Liver (tissue), 9 donors: ENCODE results near the gene WRAP73. TPM values are rescaled to one million over a fixed set of nuclear protein-coding genes. Genes with fewer than 3 reads are reported as not detected.

Experiments
- DNase-seq: peaks from one replicate; pipeline ENCODE4 v3.0.0-alpha.2; 2017; ENCODE audit warnings: low spot score
- H3K27ac ChIP-seq, 2 donors: one replicate each; pipeline ENCODE4 v1.7.0; 2013; ENCODE audit warnings: inconsistent platforms in 2 of 2, low read length in 2 of 2, control low read depth in 1 of 2, low read depth in 1 of 2, mild to moderate bottlenecking in 1 of 2
- H3K27me3 ChIP-seq, 4 donors: one replicate each; pipeline versions ENCODE4 v1.6.1 to v1.7.0; 2013; ENCODE audit warnings: low read length in 3 of 4, inconsistent platforms in 1 of 4, mild to moderate bottlenecking in 1 of 4, moderate library complexity in 1 of 4; ENCODE audit not compliant: control insufficient read depth in 4 of 4, insufficient read depth in 4 of 4
- H3K36me3 ChIP-seq, 4 donors: one replicate each; pipeline versions ENCODE4 v1.6.1 to v1.7.0; 2013; ENCODE audit warnings: low read length in 3 of 4, mild to moderate bottlenecking in 3 of 4, low read depth in 1 of 4, moderate library complexity in 1 of 4; ENCODE audit not compliant: control insufficient read depth in 4 of 4, insufficient read depth in 3 of 4
- H3K4me1 ChIP-seq, 4 donors: one replicate each; pipeline versions ENCODE4 v1.6.1 to v1.7.0; 2013; ENCODE audit warnings: low read length in 3 of 4, mild to moderate bottlenecking in 3 of 4, moderate library complexity in 1 of 4; ENCODE audit not compliant: control insufficient read depth in 4 of 4, insufficient read depth in 4 of 4
- H3K4me3 ChIP-seq, 3 donors: one replicate each; pipeline versions ENCODE4 v1.6.1 to v1.7.0; 2013; ENCODE audit warnings: low read length in 3 of 3, control low read depth in 1 of 3, low read depth in 1 of 3, mild to moderate bottlenecking in 1 of 3
- H3K9ac ChIP-seq, 2 donors: one replicate each; pipeline ENCODE4 v1.7.0; 2013; ENCODE audit warnings: low read length in 2 of 2, mild to moderate bottlenecking in 2 of 2, moderate library complexity in 2 of 2, control low read depth in 1 of 2, low read depth in 1 of 2
- H3K9me3 ChIP-seq, 4 donors: one replicate each; pipeline versions ENCODE4 v1.6.1 to v1.7.0; 2013; ENCODE audit warnings: low read length in 3 of 4; ENCODE audit not compliant: control insufficient read depth in 4 of 4
- CTCF ChIP-seq: fragments of 150-350 bp; IDR thresholded peaks from 2 replicates; pipeline ENCODE4 v1.5.1; 2017; ENCODE audit warnings: improper control_type of control experiment, low read depth, low read length; ENCODE audit not compliant: missing input control
- EGR1 ChIP-seq, 2 donors: IDR thresholded peaks; 2 replicates each; pipeline ENCODE4 v1.6.1; 2016 to 2018; ENCODE audit warnings: antibody characterized with exemption in 2 of 2, low read depth in 2 of 2
- FOXA1 ChIP-seq: IDR thresholded peaks from 2 replicates; pipeline ENCODE4 v1.6.1; 2016; ENCODE audit warnings: antibody characterized with exemption
- FOXA2 ChIP-seq: IDR thresholded peaks from 2 replicates; pipeline ENCODE4 v1.6.1; 2016; ENCODE audit warnings: antibody characterized with exemption
- GABPA ChIP-seq, 2 donors: IDR thresholded peaks in 1 of 2; conservative IDR thresholded peaks in 1 of 2; 2 replicates each; pipeline ENCODE4 v1.6.1; 2016; ENCODE audit warnings: antibody characterized with exemption in 2 of 2, mild to moderate bottlenecking in 1 of 2, moderate library complexity in 1 of 2
- HNF4A ChIP-seq, 2 donors: conservative IDR thresholded peaks; 2 replicates each; pipeline ENCODE4 v1.6.1; 2016; ENCODE audit warnings: antibody characterized with exemption in 2 of 2, mild to moderate bottlenecking in 2 of 2
- HNF4G ChIP-seq: IDR thresholded peaks from 2 replicates; pipeline ENCODE4 v1.6.1; 2016; ENCODE audit warnings: antibody characterized with exemption
- JUND ChIP-seq, 2 donors: IDR thresholded peaks; 2 replicates each; pipeline ENCODE4 v1.6.1; 2016; ENCODE audit warnings: antibody characterized with exemption in 2 of 2
- MAX ChIP-seq: IDR thresholded peaks from 2 replicates; pipeline ENCODE4 v1.6.1; 2016; ENCODE audit warnings: antibody characterized with exemption
- NR2F2 ChIP-seq: IDR thresholded peaks from 2 replicates; pipeline ENCODE4 v1.6.1; 2016; ENCODE audit warnings: antibody characterized with exemption
- RAD21 ChIP-seq, 2 donors: IDR thresholded peaks; 2 replicates each; pipeline ENCODE4 v1.6.1; 2016; ENCODE audit warnings: antibody characterized with exemption in 2 of 2, mild to moderate bottlenecking in 2 of 2
- RXRA ChIP-seq, 2 donors: IDR thresholded peaks; 2 replicates each; pipeline ENCODE4 v1.6.1; 2017 to 2018; ENCODE audit warnings: antibody characterized with exemption in 2 of 2, mild to moderate bottlenecking in 1 of 2
- SP1 ChIP-seq: IDR thresholded peaks from 2 replicates; pipeline ENCODE4 v1.6.1; 2018; ENCODE audit warnings: antibody characterized with exemption, mild to moderate bottlenecking
- TAF1 ChIP-seq: conservative IDR thresholded peaks from 2 replicates; pipeline ENCODE4 v1.6.1; 2016; ENCODE audit warnings: antibody characterized with exemption, mild to moderate bottlenecking
- YY1 ChIP-seq: IDR thresholded peaks from 2 replicates; pipeline ENCODE4 v1.6.1; 2016; ENCODE audit warnings: antibody characterized with exemption, mild to moderate bottlenecking
- WGBS: extraction: QIAGEN DNeasy Blood & Tissue Kit; methylation state at CpG from one replicate; pipeline ENCODE4 v1.1.7; 2013; 5-methylcytosine and 5-hydroxymethylcytosine counted together
- polyA plus RNA-seq, 2 donors: library from polyadenylated mRNA; stranded (reverse) in 1 of 2; unstranded in 1 of 2; fragments of 200-250 nt in 1 of 2; fragments of >200 nt in 1 of 2; fragmentation: Nextera tagmentation in 1 of 2; extraction: Ambion mirVana in 1 of 2; gene quantifications; one replicate each; pipeline versions ENCODE4 v1.2.1 to v1.2.3, GENCODE V29; 2013 to 2015
- total RNA-seq, 2 donors: library from RNA; depleted of rRNA; stranded (reverse); fragments of >200 nt; gene quantifications; one replicate each; pipeline ENCODE4 v1.2.3, GENCODE V29; 2014
- TF ChIP-seq, protein P1 (sequence below): IDR thresholded peaks from 2 replicates; pipeline ENCODE4 v1.6.1; 2016; ENCODE audit warnings: antibody characterized with exemption
- TF ChIP-seq, protein P2 (sequence below): IDR thresholded peaks from 2 replicates; pipeline ENCODE4 v1.6.1; 2016; ENCODE audit warnings: antibody characterized with exemption
- TF ChIP-seq, protein P3 (sequence below): IDR thresholded peaks from 2 replicates; pipeline ENCODE4 v1.6.1; 2016; ENCODE audit warnings: antibody characterized with exemption, mild to moderate bottlenecking
- donor health status: healthy.
- donor health status: healthy.
- donor health status: healthy.
- donor health status: healthy.
- donor health status: healthy.

WRAP73 gene
- total and polyA plus RNA-seq, 4 donors: 7.6 to 14.6 (median 10.0) TPM

- Histone ChIP-seq H3K36me3 (no peaks in the 10 kb centered on the region), H3K9me3 (no peaks in the 10 kb centered on the region), H3K27me3 (no peaks in the 10 kb centered on the region), H3K27ac (no peak overlapping the region), H3K4me1 (peaks cover 0 to 7% (median 0%) of the 10 kb centered on the region in 4 donors), H3K4me3 (no peak overlapping the region), H3K9ac (no peak overlapping the region)
- no peak for TF ChIP-seq MAX
- no peak for TF ChIP-seq HNF4G
- TF ChIP-seq RAD21 (IDR thresholded peaks at IDR 0.05): no peak
- TF ChIP-seq, protein P1, sequence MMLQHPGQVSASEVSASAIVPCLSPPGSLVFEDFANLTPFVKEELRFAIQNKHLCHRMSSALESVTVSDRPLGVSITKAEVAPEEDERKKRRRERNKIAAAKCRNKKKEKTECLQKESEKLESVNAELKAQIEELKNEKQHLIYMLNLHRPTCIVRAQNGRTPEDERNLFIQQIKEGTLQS: no peak
- WGBS: 71% methylated on average over 10 of the region's 10 CpGs
- no peak for DNase-seq
These were observed 56.2 kb downstream of the WRAP73 start for GRCh38 chr1:3593745-3594144.

DNA sequence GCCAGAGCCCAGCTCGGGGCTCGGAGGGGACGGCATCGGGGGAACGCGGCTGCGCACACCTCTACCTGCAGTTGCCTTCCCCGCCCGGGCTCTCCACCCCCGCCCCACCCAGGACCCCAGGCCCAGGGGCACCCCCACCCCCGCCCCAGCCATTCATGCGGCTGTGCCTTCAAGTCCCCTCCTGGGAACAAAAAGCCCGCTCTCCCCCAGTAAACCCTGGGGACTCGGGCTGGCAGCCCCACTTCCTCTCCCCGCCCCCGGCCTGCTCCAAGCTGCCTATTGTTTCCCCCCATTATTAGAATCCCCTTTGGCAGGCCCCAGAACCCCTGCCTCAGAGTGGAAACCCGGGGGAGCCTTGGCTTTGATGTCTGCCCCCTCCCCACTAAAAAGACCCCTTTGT lies 56.6 kb downstream of the WRAP73 start:
- Histone ChIP-seq H3K9me3 (no peaks in the 10 kb centered on the region), H3K9ac (no peak overlapping the region), H3K36me3 (no peaks in the 10 kb centered on the region), H3K4me1 (peaks cover 0 to 6% (median 0%) of the 10 kb centered on the region in 4 donors), H3K27me3 (no peaks in the 10 kb centered on the region), H3K27ac (no peak overlapping the region), H3K4me3 (no peak overlapping the region)
- DNase-seq: no peak
- 85% methylated on average over 17 of the region's 17 CpGs for WGBS
- no peak for TF ChIP-seq NR2F2
- TF ChIP-seq HNF4G: no peak
- TF ChIP-seq, protein P1: no peak
- TF ChIP-seq, protein P2, sequence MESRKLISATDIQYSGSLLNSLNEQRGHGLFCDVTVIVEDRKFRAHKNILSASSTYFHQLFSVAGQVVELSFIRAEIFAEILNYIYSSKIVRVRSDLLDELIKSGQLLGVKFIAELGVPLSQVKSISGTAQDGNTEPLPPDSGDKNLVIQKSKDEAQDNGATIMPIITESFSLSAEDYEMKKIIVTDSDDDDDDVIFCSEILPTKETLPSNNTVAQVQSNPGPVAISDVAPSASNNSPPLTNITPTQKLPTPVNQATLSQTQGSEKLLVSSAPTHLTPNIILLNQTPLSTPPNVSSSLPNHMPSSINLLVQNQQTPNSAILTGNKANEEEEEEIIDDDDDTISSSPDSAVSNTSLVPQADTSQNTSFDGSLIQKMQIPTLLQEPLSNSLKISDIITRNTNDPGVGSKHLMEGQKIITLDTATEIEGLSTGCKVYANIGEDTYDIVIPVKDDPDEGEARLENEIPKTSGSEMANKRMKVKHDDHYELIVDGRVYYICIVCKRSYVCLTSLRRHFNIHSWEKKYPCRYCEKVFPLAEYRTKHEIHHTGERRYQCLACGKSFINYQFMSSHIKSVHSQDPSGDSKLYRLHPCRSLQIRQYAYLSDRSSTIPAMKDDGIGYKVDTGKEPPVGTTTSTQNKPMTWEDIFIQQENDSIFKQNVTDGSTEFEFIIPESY: no peak
- TF ChIP-seq GABPA (IDR thresholded peaks at IDR 0.05 in 1 of 2, conservative IDR thresholded peaks at IDR 0.05 in 1 of 2): no peak
- no peak for TF ChIP-seq JUND (IDR thresholded peaks at IDR 0.05)
- no peak for TF ChIP-seq MAX
- no peak for TF ChIP-seq HNF4A (conservative IDR thresholded peaks at IDR 0.05)
- TF ChIP-seq, protein P3, sequence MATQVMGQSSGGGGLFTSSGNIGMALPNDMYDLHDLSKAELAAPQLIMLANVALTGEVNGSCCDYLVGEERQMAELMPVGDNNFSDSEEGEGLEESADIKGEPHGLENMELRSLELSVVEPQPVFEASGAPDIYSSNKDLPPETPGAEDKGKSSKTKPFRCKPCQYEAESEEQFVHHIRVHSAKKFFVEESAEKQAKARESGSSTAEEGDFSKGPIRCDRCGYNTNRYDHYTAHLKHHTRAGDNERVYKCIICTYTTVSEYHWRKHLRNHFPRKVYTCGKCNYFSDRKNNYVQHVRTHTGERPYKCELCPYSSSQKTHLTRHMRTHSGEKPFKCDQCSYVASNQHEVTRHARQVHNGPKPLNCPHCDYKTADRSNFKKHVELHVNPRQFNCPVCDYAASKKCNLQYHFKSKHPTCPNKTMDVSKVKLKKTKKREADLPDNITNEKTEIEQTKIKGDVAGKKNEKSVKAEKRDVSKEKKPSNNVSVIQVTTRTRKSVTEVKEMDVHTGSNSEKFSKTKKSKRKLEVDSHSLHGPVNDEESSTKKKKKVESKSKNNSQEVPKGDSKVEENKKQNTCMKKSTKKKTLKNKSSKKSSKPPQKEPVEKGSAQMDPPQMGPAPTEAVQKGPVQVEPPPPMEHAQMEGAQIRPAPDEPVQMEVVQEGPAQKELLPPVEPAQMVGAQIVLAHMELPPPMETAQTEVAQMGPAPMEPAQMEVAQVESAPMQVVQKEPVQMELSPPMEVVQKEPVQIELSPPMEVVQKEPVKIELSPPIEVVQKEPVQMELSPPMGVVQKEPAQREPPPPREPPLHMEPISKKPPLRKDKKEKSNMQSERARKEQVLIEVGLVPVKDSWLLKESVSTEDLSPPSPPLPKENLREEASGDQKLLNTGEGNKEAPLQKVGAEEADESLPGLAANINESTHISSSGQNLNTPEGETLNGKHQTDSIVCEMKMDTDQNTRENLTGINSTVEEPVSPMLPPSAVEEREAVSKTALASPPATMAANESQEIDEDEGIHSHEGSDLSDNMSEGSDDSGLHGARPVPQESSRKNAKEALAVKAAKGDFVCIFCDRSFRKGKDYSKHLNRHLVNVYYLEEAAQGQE: no peak
- no peak for TF ChIP-seq FOXA2
- no peak for TF ChIP-seq YY1
- no peak for TF ChIP-seq FOXA1
- no peak for TF ChIP-seq CTCF
- TF ChIP-seq TAF1: no peak
- TF ChIP-seq RXRA (IDR thresholded peaks at IDR 0.05): no peak
- no peak for TF ChIP-seq EGR1 (IDR thresholded peaks at IDR 0.05; ENCODE audit: low read depth in 2 of 2)
- no peak for TF ChIP-seq SP1
- no peak for TF ChIP-seq RAD21 (IDR thresholded peaks at IDR 0.05)
